ENCODE data around the gene LDOC1. TPM values are rescaled to one million over a fixed set of nuclear protein-coding genes. Genes with fewer than 3 reads are reported as not detected.

The LDOC1 gene
- total RNA-seq (2022) (21.8 and 26.9 TPM in 2 replicates), Bru-seq, nascent RNA (percentile 76 among the genes with signal in this experiment), BruChase-seq, experiment 1, labeled RNA remaining after a 6-hour chase (percentile 95 among the genes with signal in this experiment), BruChase-seq, experiment 2, labeled RNA remaining after a 2-hour chase (percentile 90 among the genes with signal in this experiment)
- long read RNA-seq, transcript LDOC1-201 (1 exons, 1,381 nt), result major isoform, 40 of 44 reads
- long read RNA-seq, partial matches to known transcripts, result 0 of 44 reads
- long read RNA-seq, other reads (novel, unspliced or antisense), result 2 of 44 reads

GRCh38 chrX:141176586-141177451 lies at the start of gene LDOC1:
Gene LDOC1, minus strand, starts transcription at chrX:141177129. Its CDS starts 108 bp downstream, at chrX:141177021.
- ChIA-PET CTCF (interaction anchor here (1.1 kb wide), 1 partner anchor 13 kb away, joined by 3 read pairs; no protein-coding TSS in a partner anchor), POLR2A (interaction anchor here (0.6 kb wide), 1 partner anchor 19 kb away, joined by 3 read pairs; no protein-coding TSS in a partner anchor)
- Mint-ChIP-seq H3K4me1 (ENCODE audit: insufficient read depth, unreplicated experiment) (peaks cover 6% of the 10 kb centered on the region), H3K36me3 (ENCODE audit: insufficient read depth, unreplicated experiment) (no peaks in the 10 kb centered on the region), H3K27ac (ENCODE audit: low read depth, unreplicated experiment) (peak within 1 kb of the TSS; percentile 80), H3K4me3 (ENCODE audit: unreplicated experiment) (peak within 1 kb of the TSS; percentile 82), H3K9me3 (ENCODE audit: unreplicated experiment) (no peaks in the 10 kb centered on the region), H3K27me3 (ENCODE audit: insufficient read depth, unreplicated experiment) (no peaks in the 10 kb centered on the region)
- DNase-seq (ENCODE audit: unreplicated experiment), result peak; percentile 78
- intact Hi-C loops (cut with micrococcal nuclease), result no loop called here
- no peak for TF ChIP-seq CTCF (IDR thresholded peaks at IDR 0.05; ENCODE audit: unreplicated experiment)
- BruUV-seq (replicated peaks), result TSS peak; percentile 65

GRCh38 chrX:141221611-141222010 lies 44.7 kb upstream of the LDOC1 start:
- Mint-ChIP-seq H3K4me1 (ENCODE audit: insufficient read depth, unreplicated experiment) (peaks cover 27% of the 10 kb centered on the region), H3K36me3 (ENCODE audit: insufficient read depth, unreplicated experiment) (no peaks in the 10 kb centered on the region), H3K9me3 (ENCODE audit: unreplicated experiment) (no peaks in the 10 kb centered on the region), H3K27ac (ENCODE audit: low read depth, unreplicated experiment) (peak overlapping the region; percentile 29), H3K27me3 (ENCODE audit: insufficient read depth, unreplicated experiment) (no peaks in the 10 kb centered on the region), H3K4me3 (ENCODE audit: unreplicated experiment) (no peak overlapping the region)
- no peak for TF ChIP-seq CTCF (IDR thresholded peaks at IDR 0.05; ENCODE audit: unreplicated experiment)
- ChIA-PET CTCF (interaction anchor here (0.6 to 1.0 kb wide), 2 partner anchors 57 to 120 kb away, joined by 3 read pairs; no protein-coding TSS in a partner anchor), POLR2A (no interaction called here)
- intact Hi-C loops (cut with micrococcal nuclease), result no loop called here
- no peak for DNase-seq (ENCODE audit: unreplicated experiment)
- BruUV-seq (replicated peaks), result no TSS peak

- peaks cover 27% of the 10 kb centered on the region for H3K4me1 Mint-ChIP-seq (ENCODE audit: insufficient read depth, unreplicated experiment)
- ChIA-PET POLR2A (interaction anchor here (0.9 kb wide), 1 partner anchor 13 kb away, joined by 4 read pairs; no protein-coding TSS in a partner anchor), CTCF (interaction anchor here (0.5 to 1.1 kb wide), 8 partner anchors 58 to 955 kb away, joined by 3 to 8 read pairs (median 3); no protein-coding TSS in a partner anchor)
- no TSS peak for BruUV-seq (replicated peaks)
- H3K27me3 Mint-ChIP-seq (ENCODE audit: insufficient read depth, unreplicated experiment), result no peaks in the 10 kb centered on the region
- H3K9me3 Mint-ChIP-seq (ENCODE audit: unreplicated experiment), result no peaks in the 10 kb centered on the region
- peak overlapping the region; percentile 33 for H3K4me3 Mint-ChIP-seq (ENCODE audit: unreplicated experiment)
- no peak for TF ChIP-seq CTCF (IDR thresholded peaks at IDR 0.05; ENCODE audit: unreplicated experiment)
- H3K27ac Mint-ChIP-seq (ENCODE audit: low read depth, unreplicated experiment), result peak overlapping the region; percentile 29
- intact Hi-C loops (cut with micrococcal nuclease), result no loop called here
- H3K36me3 Mint-ChIP-seq (ENCODE audit: insufficient read depth, unreplicated experiment), result no peaks in the 10 kb centered on the region
- peak; percentile 90 for DNase-seq (ENCODE audit: unreplicated experiment)
Measured at GRCh38 chrX:141220342-141221008, 43.5 kb upstream of the LDOC1 start.
